ENCODE results near the gene ASAP2.

GRCh38 chr2:9281145-9281544 is 74.5 kb downstream of the ASAP2 start:
- TF ChIP-seq NR1H2 (CRISPR knock-in tag; IDR thresholded peaks at IDR 0.05) (no peak), CTCF (IDR thresholded peaks at IDR 0.05) (no peak), KAT7 (CRISPR knock-in tag; IDR thresholded peaks at IDR 0.05; ENCODE audit: borderline replicate concordance) (no peak), E2F4 (CRISPR knock-in tag; IDR thresholded peaks at IDR 0.05; ENCODE audit: borderline replicate concordance, low read depth) (no peak), AFF4 (CRISPR knock-in tag; IDR thresholded peaks at IDR 0.05; ENCODE audit: borderline replicate concordance) (no peak), SMAD3 (CRISPR knock-in tag; IDR thresholded peaks at IDR 0.05; ENCODE audit: borderline replicate concordance) (no peak), GTF2I (CRISPR knock-in tag; conservative IDR thresholded peaks at IDR 0.05) (no peak), USF2 (CRISPR knock-in tag; IDR thresholded peaks at IDR 0.05) (no peak), ATF2 (CRISPR knock-in tag; IDR thresholded peaks at IDR 0.05; ENCODE audit: borderline replicate concordance, low read depth) (no peak), E2F1 (CRISPR knock-in tag; IDR thresholded peaks at IDR 0.05) (no peak), FOXK1 (CRISPR knock-in tag; IDR thresholded peaks at IDR 0.05) (no peak), FOXP4 (CRISPR knock-in tag; IDR thresholded peaks at IDR 0.05) (no peak), PREB (CRISPR knock-in tag; IDR thresholded peaks at IDR 0.05; ENCODE audit: borderline replicate concordance) (no peak), NFYB (CRISPR knock-in tag; conservative IDR thresholded peaks at IDR 0.05; ENCODE audit: low read depth) (no peak)

Data from WTC11 (cell line).